GM12878 (cell line): ENCODE measurements around the gene CEP250. TPM values are rescaled to one million over a fixed set of nuclear protein-coding genes. Genes with fewer than 3 reads are reported as not detected.

Experiments
- ATAC-seq: fragments of 200-7000 bp; cut with Tn5 transposase; 3 replicates; pipeline ENCODE4 v1.9.1; 2020; ENCODE audit warnings: mild to moderate bottlenecking, moderate library complexity
- BruUV-seq: library from RNA; stranded (reverse); fragments of 400-500 nt; replicated peaks from 2 replicates; lab custom pipeline; 2021; lab: Mats Ljungman, UMichigan
- CTCF ChIA-PET: fragments of 300-600 bp; sonication (Branson Sonifier 250); formaldehyde crosslinking; extraction: SDS; loops from one replicate; lab custom pipeline; 2021; ENCODE audit warnings: inconsistent platforms; lab: Yijun Ruan, JAX
- POLR2A ChIA-PET: fragments of 350-600 bp; formaldehyde crosslinking; extraction: SDS; loops from one replicate; lab custom pipeline; 2021; ENCODE audit warnings: inconsistent platforms; lab: Charles Lee
- RAD21 ChIA-PET: fragments of 300-600 bp; sonication (Branson Sonifier 250); formaldehyde crosslinking; loops from one replicate; lab custom pipeline; 2023; ENCODE audit warnings: antibody characterized with exemption; ENCODE audit not compliant: unreplicated experiment; lab: Charles Lee
- SMC1A ChIA-PET: fragments of 300-600 bp; sonication (Branson Sonifier 250); formaldehyde crosslinking; loops from one replicate; lab custom pipeline; 2023; ENCODE audit not compliant: unreplicated experiment, uncharacterized antibody; lab: Charles Lee
- DNase-seq: peaks from one replicate; pipeline ENCODE4 v3.0.0-alpha.2; 2011; ENCODE audit warnings: low read depth, low spot score
- FAIRE-seq: peaks from 3 replicates; lab custom pipeline; 2011; peaks lifted over from hg19 to GRCh38; lab: Jason Lieb, UNC
- H2AFZ ChIP-seq: 2 replicates; pipeline ENCODE4 v1.6.0; 2011; ENCODE audit warnings: low read depth, low read length, control low read depth; ENCODE audit not compliant: control insufficient read depth
- H3K27ac ChIP-seq: 2 replicates; pipeline ENCODE4 v1.5.1; 2011; ENCODE audit warnings: control low read depth; ENCODE audit not compliant: control insufficient read depth, insufficient read depth
- H3K27me3 ChIP-seq, 2 experiments: replicated peaks in 1 of 2; 2 replicates each; pipeline versions ENCODE4 v1.6.0 to v1.6.1; 2011; ENCODE audit warnings: low read length in 1 of 2; ENCODE audit not compliant: control insufficient read depth in 2 of 2, insufficient read depth in 2 of 2
- H3K36me3 ChIP-seq, 2 experiments: 2 replicates each; pipeline ENCODE4 v1.5.1; 2011; ENCODE audit warnings: low read length in 1 of 2; ENCODE audit not compliant: control insufficient read depth in 2 of 2, insufficient read depth in 2 of 2
- H3K4me1 ChIP-seq: 2 replicates; pipeline ENCODE4 v1.6.1; 2011; ENCODE audit warnings: mild to moderate bottlenecking, low read length, moderate library complexity, mixed read lengths; ENCODE audit not compliant: control insufficient read depth, insufficient read depth
- H3K4me2 ChIP-seq: 2 replicates; pipeline ENCODE4 v1.6.0; 2011; ENCODE audit warnings: control low read depth; ENCODE audit not compliant: control insufficient read depth, insufficient read depth
- H3K4me3 ChIP-seq: fragments of 200-600 bp; sonication (generic); 2 replicates; pipeline ENCODE4 v1.5.1; 2016
- H3K79me2 ChIP-seq: 2 replicates; pipeline ENCODE4 v1.6.0; 2011; ENCODE audit warnings: low read length; ENCODE audit not compliant: control insufficient read depth, insufficient read depth
- H3K9ac ChIP-seq: 2 replicates; pipeline ENCODE4 v1.8.0; 2011; ENCODE audit warnings: low read length, control low read depth, mixed read lengths; ENCODE audit not compliant: control insufficient read depth, insufficient read depth
- H3K9me3 ChIP-seq: replicated peaks from 3 replicates; pipeline ENCODE4 v1.5.1; 2011; ENCODE audit warnings: mild to moderate bottlenecking, low read length; ENCODE audit not compliant: control insufficient read depth, insufficient read depth
- H4K20me1 ChIP-seq: 2 replicates; pipeline ENCODE4 v1.6.0; 2011; ENCODE audit not compliant: control insufficient read depth, insufficient read depth
- CEBPZ ChIP-seq: fragments of 150-350 bp; IDR thresholded peaks from 2 replicates; pipeline ENCODE4 v1.6.1; 2016; ENCODE audit warnings: low read depth, low read length
- CREB1 ChIP-seq: IDR thresholded peaks from 2 replicates; pipeline ENCODE4 v1.6.1; 2012; ENCODE audit warnings: low read depth, mild to moderate bottlenecking, inconsistent platforms
- IKZF2 ChIP-seq, 2 experiments: fragments of 450-650 bp; IDR thresholded peaks; 2 replicates each; pipeline ENCODE4 v1.6.1; 2017; ENCODE audit warnings: mild to moderate bottlenecking in 2 of 2, moderate library complexity in 2 of 2
- SRF ChIP-seq, 2 experiments: IDR thresholded peaks; 2 replicates each; pipeline ENCODE4 v1.6.1; 2011; ENCODE audit warnings: low read depth in 2 of 2, low read length in 2 of 2, mild to moderate bottlenecking in 1 of 2, moderate library complexity in 1 of 2
- ZNF384 ChIP-seq: IDR thresholded peaks from 2 replicates; pipeline ENCODE4 v1.6.1; 2012; ENCODE audit warnings: low read depth, mild to moderate bottlenecking, low read length, improper control_type of control experiment, borderline replicate concordance
- ZSCAN29 ChIP-seq: fragments of 450-650 bp; IDR thresholded peaks from 2 replicates; pipeline ENCODE4 v1.6.1; 2017; ENCODE audit warnings: mild to moderate bottlenecking, moderate library complexity
- WGBS: methylation state at CpG from one replicate; pipeline ENCODE4 v1.1.6; 2016; ENCODE audit warnings: low lambda C conversion rate; ENCODE audit not compliant: insufficient replicate concordance, insufficient coverage; ENCODE audit errors: missing lambda C conversion rate; 5-methylcytosine and 5-hydroxymethylcytosine counted together
- in situ Hi-C: fragments of 300-500 bp; cut with MboI; formaldehyde crosslinking; loops from 9 replicates; pipeline ENCODE4 v1.14.3; 2018; ENCODE audit warnings: mixed read lengths
- intact Hi-C: fragments of 100-400 bp; cut with micrococcal nuclease; formaldehyde crosslinking; loops from one replicate; pipeline ENCODE4 v1.14.2; 2022; ENCODE audit not compliant: unreplicated experiment
- polyA plus RNA-seq, 11 experiments: library from polyadenylated mRNA; depleted of rRNA in 4 of 11; unstranded in 6 of 11; stranded (reverse) in 5 of 11; fragments of >200 nt; fragmentation: Nextera tagmentation in 4 of 11; fragmentation: Illumina TruSeq in 1 of 11; extraction: Ambion mirVana in 4 of 11; extraction: Trizol in 1 of 11; gene quantifications; 1 replicate in 1 of 11; 2 replicates in 10 of 11; pipeline versions ENCODE4 v1.2.1 to v1.2.3, GENCODE V29; 2011 to 2016; ENCODE audit warnings: inconsistent platforms in 2 of 11, missing spikeins in 2 of 11, low read depth in 1 of 11
- total RNA-seq, 4 experiments: library from RNA; depleted of rRNA in 3 of 4; stranded (reverse); fragments of >200 nt in 3 of 4; fragmentation: Illumina TruSeq in 1 of 4; extraction: Trizol in 1 of 4; gene quantifications; 2 replicates each; pipeline versions ENCODE4 v1.2.1 to v1.2.3, GENCODE V29; 2013 to 2021

CEP250 gene
- total and polyA plus RNA-seq, 10 of the 15 experiments (the other 5 are each of a cell fraction or from before 2014, with no cell fraction given): 2.4 to 41.6 (median 25.7) TPM

GRCh38 chr20:35410613-35411012 lies 44.8 kb upstream of the CEP250 start:
- H3K36me3 ChIP-seq: peaks cover 0 to 11% of the 10 kb centered on the region in 2 experiments; a peak in 1 of 4 replicates
- peak overlapping the region; percentile 94 for H3K4me2 ChIP-seq
- DNase-seq: no peak
- no peak overlapping the region for H3K9ac ChIP-seq
- peaks cover 11% of the 10 kb centered on the region for H3K9me3 ChIP-seq
- H4K20me1 ChIP-seq: no peaks in the 10 kb centered on the region
- intact Hi-C loops: no loop called here
- BruUV-seq: no TSS peak
- in situ Hi-C loops: no loop called here
- POLR2A ChIA-PET: interaction anchor here (0.9 to 1.5 kb wide), 2 partner anchors 80 to 544 kb away, joined by 3 to 4 read pairs; no protein-coding TSS in a partner anchor
- WGBS: 68% methylated on average over 3 of the region's 6 CpGs
- SMC1A ChIA-PET: interaction anchor here (1.5 kb wide), 1 partner anchor 80 kb away, joined by 3 read pairs; no protein-coding TSS in a partner anchor
- no peak overlapping the region for H3K27ac ChIP-seq
- FAIRE-seq: no peak
- ATAC-seq: no peak
- H2AFZ ChIP-seq: no peak overlapping the region
- no peaks in the 10 kb centered on the region for H3K27me3 ChIP-seq
- H3K4me1 ChIP-seq: no peaks in the 10 kb centered on the region; the same call in 1 of the 2 replicates
- no peak for TF ChIP-seq IKZF2 (IDR thresholded peaks at IDR 0.05)
- no peak for TF ChIP-seq CREB1
- no peak for TF ChIP-seq SRF (IDR thresholded peaks at IDR 0.05; ENCODE audit: low read depth in 2 of 2, low read length in 2 of 2)
- TF ChIP-seq ZNF384: peak; percentile 49; the same call in 1 of the 2 replicates
- RAD21 ChIA-PET: no interaction called here
- H3K4me3 ChIP-seq: peak overlapping the region; percentile 84
- CTCF ChIA-PET: no interaction called here
- peaks cover 27% of the 10 kb centered on the region for H3K79me2 ChIP-seq

- ChIA-PET POLR2A (interaction anchor here (0.7 kb wide), 2 partner anchors 620 to 958 kb away, joined by 4 to 6 read pairs; no protein-coding TSS in a partner anchor), CTCF (no interaction called here), RAD21 (interaction anchor here (1.1 kb wide), 1 partner anchor 28 kb away, joined by 3 read pairs; no protein-coding TSS in a partner anchor), SMC1A (no interaction called here)
- Histone ChIP-seq H3K79me2 (no peaks in the 10 kb centered on the region), H2AFZ (no peak overlapping the region), H3K27ac (no peak overlapping the region), H3K36me3 (no peaks in the 10 kb centered on the region), H3K9me3 (no peaks in the 10 kb centered on the region), H3K27me3 (peaks cover 0 to 1% of the 10 kb centered on the region in 2 experiments; a peak in 2 of 4 replicates), H3K9ac (no peak overlapping the region), H3K4me3 (no peak overlapping the region), H4K20me1 (no peaks in the 10 kb centered on the region), H3K4me1 (no peaks in the 10 kb centered on the region)
- intact Hi-C loops: no loop called here
- DNase-seq: no peak
- 35% methylated on average over 2 of the region's 2 CpGs for WGBS
- in situ Hi-C loops: no loop called here
- no peak for FAIRE-seq
- no TSS peak for BruUV-seq
- no peak for TF ChIP-seq ZNF384
- TF ChIP-seq ZSCAN29: no peak
- no peak for TF ChIP-seq CEBPZ
- TF ChIP-seq, all 136 proteins: peak for 0
- ATAC-seq: no peak
- no peak overlapping the region for H3K4me2 ChIP-seq
Observed at GRCh38 chr20:35421322-35421721, 34.1 kb upstream of the CEP250 start.
